ENCODE results near the gene PPP2R2D. TPM values are rescaled to one million over a fixed set of nuclear protein-coding genes. Genes with fewer than 3 reads are reported as not detected.

PPP2R2D gene
- total RNA-seq, 1 experiment from 2014 or later, result 40.3 TPM

DNA sequence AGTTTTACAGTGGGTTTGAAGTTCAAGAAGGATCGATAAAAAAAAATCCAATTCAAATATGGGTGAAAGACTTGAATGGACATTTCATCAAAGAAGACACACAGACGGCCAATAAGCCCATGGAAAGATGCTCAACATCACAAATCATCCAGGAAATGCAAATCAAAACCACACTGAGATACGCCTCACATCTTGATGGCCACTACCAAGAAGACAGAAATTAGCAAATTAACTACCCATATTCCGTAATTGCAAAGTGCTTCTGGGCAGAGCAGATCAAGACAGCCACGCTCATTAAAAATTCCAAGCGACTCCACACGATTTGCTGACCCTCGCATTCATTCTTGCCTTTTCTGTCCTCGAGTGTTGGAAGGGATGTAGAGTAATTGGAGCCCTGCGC, 34.1 kb upstream of the PPP2R2D start:
- TF ChIP-seq CTCF (conservative IDR thresholded peaks at IDR 0.05; ENCODE audit: low read depth, low read length), result no peak
- TF ChIP-seq EZH2 (IDR thresholded peaks at IDR 0.05; ENCODE audit: low read length, unreplicated experiment), result no peak
- TF ChIP-seq EZH2phosphoT487 (IDR thresholded peaks at IDR 0.05; ENCODE audit: borderline replicate concordance, low read length), result no peak
- Histone ChIP-seq H4K20me1 (ENCODE audit: low read length) (no peaks in the 10 kb centered on the region), H3K9ac (ENCODE audit: low read length) (no peak overlapping the region), H2AFZ (ENCODE audit: low read length) (no peak overlapping the region), H3K36me3 (ENCODE audit: low read depth, low read length) (no peaks in the 10 kb centered on the region), H3K79me2 (ENCODE audit: low read length) (no peaks in the 10 kb centered on the region), H3K4me1 (ENCODE audit: insufficient read depth, low read length) (no peaks in the 10 kb centered on the region), H3F3A (ENCODE audit: low read length, unreplicated experiment) (no peaks in the 10 kb centered on the region), H3K27me3 (ENCODE audit: low read length) (peaks cover 31% of the 10 kb centered on the region), H3K27ac (ENCODE audit: low read length) (no peak overlapping the region), H3K9me3 (ENCODE audit: low read length) (no peaks in the 10 kb centered on the region), H3K4me2 (ENCODE audit: low read length) (no peak overlapping the region), H3K9me2 (replicated peaks; ENCODE audit: low read length) (no peaks in the 10 kb centered on the region), H3K4me3 (ENCODE audit: low read length) (no peak overlapping the region)
- ChIA-PET POLR2A (ENCODE audit: unreplicated experiment) (no interaction called here), CTCF (no interaction called here)
- intact Hi-C loops (cut with micrococcal nuclease), result no loop called here
- DNase-seq (no peak), ATAC-seq (no peak)
- no TSS peak for BruUV-seq (replicated peaks)

GRCh38 chr10:131868436-131868835, 32.4 kb upstream of the PPP2R2D start:
- H3K27me3 ChIP-seq (ENCODE audit: low read length), result peaks cover 20% of the 10 kb centered on the region
- H3F3A ChIP-seq (ENCODE audit: low read length, unreplicated experiment), result no peaks in the 10 kb centered on the region
- H3K9me2 ChIP-seq (replicated peaks; ENCODE audit: low read length), result no peaks in the 10 kb centered on the region
- H3K9ac ChIP-seq (ENCODE audit: low read length), result no peak overlapping the region
- no peak overlapping the region for H2AFZ ChIP-seq (ENCODE audit: low read length)
- ChIA-PET CTCF (no interaction called here), POLR2A (ENCODE audit: unreplicated experiment) (no interaction called here)
- no peaks in the 10 kb centered on the region for H3K36me3 ChIP-seq (ENCODE audit: low read depth, low read length)
- no peaks in the 10 kb centered on the region for H3K79me2 ChIP-seq (ENCODE audit: low read length)
- DNase-seq (no peak), ATAC-seq (no peak)
- H3K4me1 ChIP-seq (ENCODE audit: insufficient read depth, low read length), result no peaks in the 10 kb centered on the region
- H3K27ac ChIP-seq (ENCODE audit: low read length), result no peak overlapping the region
- no TSS peak for BruUV-seq (replicated peaks)
- H3K4me2 ChIP-seq (ENCODE audit: low read length), result no peak overlapping the region
- H4K20me1 ChIP-seq (ENCODE audit: low read length), result no peaks in the 10 kb centered on the region
- intact Hi-C loops (cut with micrococcal nuclease), result no loop called here
- H3K4me3 ChIP-seq (ENCODE audit: low read length), result no peak overlapping the region
- no peaks in the 10 kb centered on the region for H3K9me3 ChIP-seq (ENCODE audit: low read length)
- TF ChIP-seq CTCF (conservative IDR thresholded peaks at IDR 0.05; ENCODE audit: low read depth, low read length) (no peak), EZH2phosphoT487 (IDR thresholded peaks at IDR 0.05; ENCODE audit: borderline replicate concordance, low read length) (no peak)

DNA sequence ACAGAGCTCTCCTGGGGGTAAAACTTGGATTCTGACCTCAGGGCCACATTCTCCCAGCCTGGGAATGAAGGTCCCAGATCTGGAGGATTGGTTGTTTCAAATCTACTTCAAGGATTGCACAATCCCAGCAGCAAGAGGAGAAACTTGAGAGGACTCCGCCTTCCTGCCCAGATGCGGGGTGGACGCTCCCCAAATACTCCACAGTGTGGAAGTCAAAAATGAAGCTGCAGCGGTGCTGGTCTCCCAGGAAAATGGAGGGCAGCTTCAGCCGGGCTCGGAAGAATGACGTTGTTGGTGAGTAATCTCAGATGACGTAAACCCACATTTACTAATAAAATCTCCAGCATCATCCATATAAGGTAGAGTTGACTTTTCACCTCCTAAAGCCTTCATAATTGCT, 31.5 kb upstream of the PPP2R2D start:
- CTCF ChIA-PET, result no interaction called here
- ATAC-seq, result no peak
- H3K9ac ChIP-seq (ENCODE audit: low read length), result no peak overlapping the region
- H3K4me3 ChIP-seq (ENCODE audit: low read length), result no peak overlapping the region
- no peak overlapping the region for H3K4me2 ChIP-seq (ENCODE audit: low read length)
- no peaks in the 10 kb centered on the region for H4K20me1 ChIP-seq (ENCODE audit: low read length)
- H3K79me2 ChIP-seq (ENCODE audit: low read length), result no peaks in the 10 kb centered on the region
- H2AFZ ChIP-seq (ENCODE audit: low read length), result no peak overlapping the region
- no peaks in the 10 kb centered on the region for H3F3A ChIP-seq (ENCODE audit: low read length, unreplicated experiment)
- no peak overlapping the region for H3K27ac ChIP-seq (ENCODE audit: low read length)
- no peaks in the 10 kb centered on the region for H3K9me3 ChIP-seq (ENCODE audit: low read length)
- H3K4me1 ChIP-seq (ENCODE audit: insufficient read depth, low read length), result no peaks in the 10 kb centered on the region
- DNase-seq, result no peak
- H3K9me2 ChIP-seq (replicated peaks; ENCODE audit: low read length), result no peaks in the 10 kb centered on the region
- intact Hi-C loops (cut with micrococcal nuclease), result no loop called here
- H3K27me3 ChIP-seq (ENCODE audit: low read length), result peaks cover 20% of the 10 kb centered on the region
- TF ChIP-seq EZH2phosphoT487 (IDR thresholded peaks at IDR 0.05; ENCODE audit: borderline replicate concordance, low read length) (no peak), EZH2 (IDR thresholded peaks at IDR 0.05; ENCODE audit: low read length, unreplicated experiment) (no peak), CTCF (conservative IDR thresholded peaks at IDR 0.05; ENCODE audit: low read depth, low read length) (no peak)
- POLR2A ChIA-PET (ENCODE audit: unreplicated experiment), result no interaction called here
- no peaks in the 10 kb centered on the region for H3K36me3 ChIP-seq (ENCODE audit: low read depth, low read length)
- BruUV-seq (replicated peaks), result no TSS peak

Measured in PC-3 (cell line).